H1 (cell line): Measurements from ENCODE around the gene OR1I1. TPM values are rescaled to one million over a fixed set of nuclear protein-coding genes. Genes with fewer than 3 reads are reported as not detected.

Source experiments
- CTCF ChIA-PET: fragments of 300-600 bp; sonication (Branson Sonifier 250); formaldehyde crosslinking; loops from one replicate; lab custom pipeline; 2021; ENCODE audit not compliant: partially characterized antibody; lab: Charles Lee
- POLR2A ChIA-PET: fragments of 300-600 bp; sonication (Branson Sonifier 250); formaldehyde crosslinking; loops from one replicate; lab custom pipeline; 2021; ENCODE audit warnings: inconsistent platforms; ENCODE audit not compliant: partially characterized antibody; lab: Charles Lee
- DNase-seq, 2 experiments: peaks; one replicate each; pipeline versions ENCODE4 v3.0.0 to v3.0.0-alpha.2; 2010 to 2022; ENCODE audit warnings: low spot score in 2 of 2, low read depth in 1 of 2, mixed read lengths in 1 of 2
- FAIRE-seq: peaks from 2 replicates; lab custom pipeline; 2011; peaks lifted over from hg19 to GRCh38; lab: Jason Lieb, UNC
- H2AFZ ChIP-seq: 2 replicates; pipeline ENCODE4 v1.8.1; 2012; ENCODE audit warnings: low read length, inconsistent platforms
- H2AK5ac ChIP-seq: 2 replicates; pipeline ENCODE4 v1.6.1; 2013; ENCODE audit warnings: low read depth, low read length
- H2BK120ac ChIP-seq: replicated peaks from 2 replicates; pipeline ENCODE3; 2013; ENCODE audit warnings: low read depth, low read length, inconsistent platforms
- H2BK12ac ChIP-seq: 2 replicates; pipeline ENCODE4 v1.6.1; 2013; ENCODE audit warnings: low read depth, low read length
- H2BK15ac ChIP-seq: 2 replicates; pipeline ENCODE4 v1.6.1; 2013; ENCODE audit warnings: low read length
- H2BK20ac ChIP-seq: 2 replicates; pipeline ENCODE4 v1.6.1; 2013; ENCODE audit warnings: low read length
- H2BK5ac ChIP-seq: 2 replicates; pipeline ENCODE4 v1.6.1; 2013; ENCODE audit warnings: low read depth, low read length
- H3K14ac ChIP-seq: 2 replicates; pipeline ENCODE4 v1.6.1; 2013; ENCODE audit warnings: inconsistent platforms; ENCODE audit not compliant: insufficient read length
- H3K18ac ChIP-seq: 2 replicates; pipeline ENCODE4 v1.6.1; 2013; ENCODE audit warnings: low read length; ENCODE audit errors: extremely low read depth
- H3K23ac ChIP-seq: 2 replicates; pipeline ENCODE4 v1.6.1; 2013; ENCODE audit warnings: inconsistent platforms; ENCODE audit not compliant: insufficient read length
- H3K23me2 ChIP-seq: 2 replicates; pipeline ENCODE4 v1.6.1; 2013; ENCODE audit warnings: low read depth, low read length
- H3K27ac ChIP-seq: 2 replicates; pipeline ENCODE4 v1.6.1; 2011; ENCODE audit warnings: low read depth, low read length, inconsistent platforms
- H3K27me3 ChIP-seq, 4 experiments: replicated peaks in 1 of 4; 1 replicate in 1 of 4; 2 replicates in 3 of 4; pipeline versions ENCODE4 v1.6.1 to v1.8.1; 2011 to 2013; ENCODE audit warnings: low read length in 3 of 4, mild to moderate bottlenecking in 3 of 4, inconsistent platforms in 2 of 4, mixed read lengths in 2 of 4, moderate library complexity in 1 of 4; ENCODE audit not compliant: control insufficient read depth in 3 of 4, insufficient read depth in 3 of 4; ENCODE audit errors: extremely low read depth in 1 of 4
- H3K36me3 ChIP-seq, 4 experiments: 2 replicates each; pipeline versions ENCODE4 v1.6.1 to v1.8.1; 2011 to 2013; ENCODE audit warnings: mild to moderate bottlenecking in 4 of 4, low read length in 3 of 4, moderate library complexity in 2 of 4, control low read depth in 1 of 4, inconsistent platforms in 1 of 4; ENCODE audit not compliant: insufficient read depth in 4 of 4, control insufficient read depth in 2 of 4
- H3K4ac ChIP-seq: replicated peaks from 2 replicates; pipeline ENCODE3; 2013; ENCODE audit warnings: low read length, low read depth, mixed read lengths, inconsistent platforms; ENCODE audit not compliant: insufficient read length
- H3K4me1 ChIP-seq, 4 experiments: replicated peaks in 1 of 4; 1 replicate in 1 of 4; 2 replicates in 3 of 4; pipeline versions ENCODE4 v1.6.1 to v1.8.1; 2011 to 2013; ENCODE audit warnings: low read length in 3 of 4, inconsistent platforms in 2 of 4, mixed read lengths in 1 of 4; ENCODE audit not compliant: insufficient read depth in 4 of 4, control insufficient read depth in 3 of 4
- H3K4me2 ChIP-seq, 2 experiments: 2 replicates each; pipeline versions ENCODE4 v1.6.1 to v1.8.1; 2011 to 2013; ENCODE audit warnings: low read depth in 2 of 2, low read length in 2 of 2, control low read depth in 1 of 2, inconsistent platforms in 1 of 2, mild to moderate bottlenecking in 1 of 2; ENCODE audit not compliant: insufficient read depth in 1 of 2
- H3K4me3 ChIP-seq, 4 experiments: fragments of 200-600, 300-600 bp in 1 of 4; sonication (generic), shearing (Covaris generic), sonication (Bioruptor Twin) in 1 of 4; 2 replicates each; pipeline versions ENCODE4 v1.5.1 to v1.8.1; 2011 to 2016; ENCODE audit warnings: low read length in 4 of 4, low read depth in 3 of 4, control low read depth in 2 of 4, inconsistent platforms in 2 of 4, mild to moderate bottlenecking in 2 of 4, mixed read lengths in 1 of 4, moderate library complexity in 1 of 4; ENCODE audit not compliant: insufficient read depth in 2 of 4; ENCODE audit errors: extremely low read depth in 1 of 4
- H3K56ac ChIP-seq: replicated peaks from 2 replicates; pipeline ENCODE3; 2013; ENCODE audit warnings: low read depth, mild to moderate bottlenecking, mixed read lengths, low read length, inconsistent platforms; ENCODE audit not compliant: insufficient read length
- H3K79me1 ChIP-seq: 2 replicates; pipeline ENCODE4 v1.6.1; 2013; ENCODE audit warnings: low read depth, low read length, control low read depth
- H3K79me2 ChIP-seq, 2 experiments: 2 replicates each; pipeline versions ENCODE4 v1.6.1 to v1.8.1; 2012 to 2013; ENCODE audit warnings: low read length in 2 of 2, mild to moderate bottlenecking in 2 of 2, inconsistent platforms in 1 of 2; ENCODE audit not compliant: insufficient read depth in 2 of 2, control insufficient read depth in 1 of 2
- H3K9ac ChIP-seq, 4 experiments: replicated peaks in 1 of 4; 1 replicate in 1 of 4; 2 replicates in 3 of 4; pipeline versions ENCODE4 v1.6.1 to v1.8.1; 2011 to 2013; ENCODE audit warnings: low read depth in 3 of 4, low read length in 3 of 4, control low read depth in 2 of 4, mild to moderate bottlenecking in 2 of 4, moderate library complexity in 2 of 4, inconsistent platforms in 1 of 4; ENCODE audit errors: extremely low read depth in 1 of 4
- H3K9me3 ChIP-seq, 2 experiments: 2 replicates each; pipeline versions ENCODE4 v1.6.1 to v1.8.1; 2012 to 2013; ENCODE audit warnings: mild to moderate bottlenecking in 2 of 2, moderate library complexity in 2 of 2, control low read depth in 1 of 2, inconsistent platforms in 1 of 2, low read depth in 1 of 2, low read length in 1 of 2, mixed read lengths in 1 of 2; ENCODE audit not compliant: insufficient read depth in 2 of 2
- H4K20me1 ChIP-seq, 2 experiments: replicated peaks in 1 of 2; 2 replicates each; pipeline versions ENCODE3 to v1.8.1; 2011 to 2013; ENCODE audit warnings: inconsistent platforms in 2 of 2, low read length in 2 of 2, mild to moderate bottlenecking in 1 of 2; ENCODE audit not compliant: insufficient read depth in 2 of 2, control insufficient read depth in 1 of 2
- H4K5ac ChIP-seq: 2 replicates; pipeline ENCODE4 v1.6.1; 2013; ENCODE audit warnings: low read length, low read depth, mixed read lengths, inconsistent platforms; ENCODE audit not compliant: insufficient read length
- H4K8ac ChIP-seq: 2 replicates; pipeline ENCODE4 v1.8.0; 2013; ENCODE audit warnings: mild to moderate bottlenecking, moderate library complexity, low read length, inconsistent platforms; ENCODE audit not compliant: insufficient read depth; ENCODE audit errors: extremely low read depth
- H4K91ac ChIP-seq: replicated peaks from 2 replicates; pipeline ENCODE3; 2013; ENCODE audit warnings: low read length, mixed read lengths, inconsistent platforms; ENCODE audit not compliant: insufficient read length
- BRCA1 ChIP-seq: IDR thresholded peaks from 2 replicates; pipeline ENCODE4 v1.6.1; 2012; ENCODE audit warnings: low read depth, low read length, improper control_type of control experiment
- CREB1 ChIP-seq: IDR thresholded peaks from 2 replicates; pipeline ENCODE4 v1.6.1; 2012; ENCODE audit warnings: inconsistent platforms
- EGR1 ChIP-seq: IDR thresholded peaks from 2 replicates; pipeline ENCODE4 v1.6.1; 2011; ENCODE audit warnings: low read depth, low read length, borderline replicate concordance
- POU5F1 ChIP-seq: IDR thresholded peaks from 2 replicates; pipeline ENCODE4 v1.6.1; 2011; ENCODE audit warnings: low read depth, mild to moderate bottlenecking, low read length, moderate library complexity
- WGBS, 2 experiments: shearing (Covaris generic) in 1 of 2; methylation state at CpG; one replicate each; pipeline versions ENCODE4 v1.1.6 to v1.1.7; 2013 to 2015; ENCODE audit warnings: low lambda C conversion rate in 2 of 2, mixed read lengths in 2 of 2, inconsistent platforms in 1 of 2, low coverage in 1 of 2, missing lambda C conversion rate in 1 of 2; ENCODE audit not compliant: insufficient replicate concordance in 2 of 2, insufficient coverage in 1 of 2, insufficient read length in 1 of 2; ENCODE audit errors: extremely low coverage in 1 of 2, missing lambda C conversion rate in 1 of 2; 5-methylcytosine and 5-hydroxymethylcytosine counted together
- polyA plus RNA-seq, 7 experiments: library from polyadenylated mRNA; depleted of rRNA in 3 of 7; stranded (reverse) in 5 of 7; unstranded in 2 of 7; fragments of >200 nt in 5 of 7; fragments of 200-250 nt in 2 of 7; gene quantifications; 1 replicate in 5 of 7; 2 replicates in 1 of 7; 4 replicates in 1 of 7; pipeline versions ENCODE4 v1.2.1 to v1.2.3, GENCODE V29; 2011 to 2013; ENCODE audit warnings: missing spikeins in 2 of 7, mixed read lengths in 2 of 7
- total RNA-seq: library from RNA; stranded (reverse); fragmentation: NEBNext Ultra II Directional; extraction: Animal tissue kit (Norgen Biotek cat#: 25700); gene quantifications from 2 replicates; pipeline ENCODE4 v1.2.1, GENCODE V29; 2021

OR1I1 gene
- total and polyA plus RNA-seq, 2 of the 8 experiments (the other 6 are each of a cell fraction or from before 2014, with no cell fraction given) = not detected

DNA sequence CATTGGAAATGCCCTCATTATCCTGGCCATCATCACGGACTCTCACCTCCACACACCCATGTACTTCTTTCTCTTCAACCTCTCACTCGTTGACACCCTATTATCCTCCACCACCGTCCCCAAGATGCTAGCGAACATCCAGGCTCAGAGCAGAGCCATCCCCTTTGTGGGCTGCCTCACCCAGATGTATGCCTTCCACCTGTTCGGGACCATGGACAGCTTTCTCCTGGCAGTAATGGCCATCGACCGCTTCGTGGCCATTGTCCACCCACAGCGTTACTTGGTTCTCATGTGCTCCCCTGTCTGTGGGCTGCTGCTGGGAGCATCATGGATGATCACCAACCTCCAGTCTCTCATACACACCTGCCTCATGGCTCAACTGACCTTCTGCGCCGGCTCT is 5.2 kb downstream of the OR1I1 start:
- Histone ChIP-seq H3K36me3 (no peaks in the 10 kb centered on the region), H2BK20ac (no peak overlapping the region), H2AFZ (no peak overlapping the region), H3K56ac (no peak overlapping the region), H3K4ac (no peak overlapping the region), H3K4me2 (no peak overlapping the region), H3K4me3 (no peak overlapping the region), H2BK120ac (no peak overlapping the region), H2AK5ac (no peak overlapping the region), H3K9ac (no peak overlapping the region), H2BK15ac (no peak overlapping the region), H3K23me2 (0 out of 2 replicates have a peak, but pooled peaks cover 3% of the 10 kb centered on the region), H4K5ac (no peak overlapping the region), H4K8ac (no peak overlapping the region), H3K4me1 (no peaks in the 10 kb centered on the region), H2BK5ac (no peak overlapping the region), H3K18ac (no peak overlapping the region), H3K79me2 (no peaks in the 10 kb centered on the region), H3K9me3 (no peaks in the 10 kb centered on the region; a peak in 1 of 4 replicates), H3K79me1 (no peaks in the 10 kb centered on the region), H4K20me1 (no peaks in the 10 kb centered on the region), H3K23ac (no peak overlapping the region), H2BK12ac (no peak overlapping the region), H4K91ac (no peak overlapping the region), H3K27ac (no peak overlapping the region), H3K14ac (no peak overlapping the region), H3K27me3 (peaks cover 0 to 3% (median 0%) of the 10 kb centered on the region in 4 experiments; a peak in 1 of 7 replicates)
- POLR2A ChIA-PET = no interaction called here
- CTCF ChIA-PET = interaction anchor here (1.1 to 2.0 kb wide), 5 partner anchors 11 to 301 kb away, joined by 3 to 7 read pairs (median 6); no protein-coding TSS in a partner anchor
- DNase-seq (no peak), FAIRE-seq (no peak)
- 79% methylated on average over 11 of the region's 11 CpGs; no CpG with 5 or more reads in 1 of the 2 experiments for WGBS, 2 experiments
- TF ChIP-seq BRCA1 = no peak
- no peak for TF ChIP-seq CREB1
- TF ChIP-seq POU5F1 = no peak
- TF ChIP-seq EGR1 = no peak
